ENCODE data around the gene TNNT2. TPM values are rescaled to one million over a fixed set of nuclear protein-coding genes. Genes with fewer than 3 reads are reported as not detected.

Gene TNNT2
- total RNA-seq, 1 experiment from 2014 or later: 6.4 TPM

- no peak overlapping the region for H3K27ac ChIP-seq
- H3K4me1 ChIP-seq (replicated peaks; ENCODE audit: insufficient read depth): peaks cover 18% of the 10 kb centered on the region; the same call in 1 of the 2 replicates
- H3K4me2 ChIP-seq: no peak overlapping the region
- POLR2A ChIA-PET (ENCODE audit: unreplicated experiment): interaction anchor here (0.6 kb wide), 1 partner anchor 34 kb away, joined by 3 read pairs; no protein-coding TSS in a partner anchor
- CTCF ChIA-PET: interaction anchor here (0.7 kb wide), 1 partner anchor 466 kb away, joined by 3 read pairs; no protein-coding TSS in a partner anchor
- H3K27me3 ChIP-seq (ENCODE audit: insufficient read depth, low read depth): peaks cover 13% of the 10 kb centered on the region
- no peaks in the 10 kb centered on the region for H3K9me2 ChIP-seq (ENCODE audit: insufficient read depth)
- 0 out of 2 replicates have a peak, but pooled peaks cover under 1% of the 10 kb centered on the region for H3K36me3 ChIP-seq (ENCODE audit: low read depth)
- peaks cover 8% of the 10 kb centered on the region; the same call in 1 of the 2 replicates for H3F3A ChIP-seq (ENCODE audit: insufficient read depth, low read depth)
- peaks cover under 1% of the 10 kb centered on the region; the same call in 1 of the 2 replicates for H4K20me1 ChIP-seq (ENCODE audit: insufficient read depth)
- no peaks in the 10 kb centered on the region for H3K9me3 ChIP-seq (ENCODE audit: insufficient read depth, low read depth)
- no peak overlapping the region for H2AFZ ChIP-seq
- DNase-seq: no peak
- H3K79me2 ChIP-seq (ENCODE audit: low read depth): no peaks in the 10 kb centered on the region
- no TSS peak for BruUV-seq (replicated peaks)
- no peak for TF ChIP-seq EZH2 (IDR thresholded peaks at IDR 0.05; ENCODE audit: low read depth)
- intact Hi-C loops (cut with micrococcal nuclease; ENCODE audit: unreplicated experiment): loop anchor here (5.0 kb wide), 1 partner anchor 58 kb away; no protein-coding TSS in a partner anchor
- no peak overlapping the region for H3K4me3 ChIP-seq
Observed at GRCh38 chr1:201379733-201380242, 2.3 kb upstream of the TNNT2 start.

- no TSS peak for BruUV-seq (replicated peaks)
- Histone ChIP-seq H3K79me2 (ENCODE audit: low read depth) (no peaks in the 10 kb centered on the region), H3K36me3 (ENCODE audit: low read depth) (no peaks in the 10 kb centered on the region), H3K4me2 (no peak overlapping the region), H4K20me1 (ENCODE audit: insufficient read depth) (no peaks in the 10 kb centered on the region), H3F3A (ENCODE audit: insufficient read depth, low read depth) (peaks cover 4% of the 10 kb centered on the region; the same call in 1 of the 2 replicates), H3K27ac (no peak overlapping the region), H3K9me3 (ENCODE audit: insufficient read depth, low read depth) (no peaks in the 10 kb centered on the region), H3K4me1 (replicated peaks; ENCODE audit: insufficient read depth) (peaks cover 10% of the 10 kb centered on the region; the same call in 1 of the 2 replicates), H2AFZ (no peak overlapping the region), H3K4me3 (no peak overlapping the region), H3K27me3 (ENCODE audit: insufficient read depth, low read depth) (peaks cover 21% of the 10 kb centered on the region), H3K9me2 (ENCODE audit: insufficient read depth) (no peaks in the 10 kb centered on the region)
- intact Hi-C loops (cut with micrococcal nuclease; ENCODE audit: unreplicated experiment): no loop called here
- TF ChIP-seq CTCF (conservative IDR thresholded peaks at IDR 0.05) (no peak), EZH2 (IDR thresholded peaks at IDR 0.05; ENCODE audit: low read depth) (no peak)
- POLR2A ChIA-PET (ENCODE audit: unreplicated experiment): no interaction called here
- no peak for DNase-seq
- CTCF ChIA-PET: interaction anchor here (0.7 kb wide), 2 partner anchors 467 to 826 kb away, joined by 3 read pairs; no protein-coding TSS in a partner anchor
Observed at GRCh38 chr1:201378804-201379203, 1.3 kb upstream of the TNNT2 start.

GRCh38 chr1:201376464-201377374 is 761 bp downstream of the TNNT2 start:
- H3K79me2 ChIP-seq (ENCODE audit: low read depth): no peaks in the 10 kb centered on the region
- no peaks in the 10 kb centered on the region; the same call in 1 of the 2 replicates for H3F3A ChIP-seq (ENCODE audit: insufficient read depth, low read depth)
- no peak overlapping the region for H3K27ac ChIP-seq
- H3K9me2 ChIP-seq (ENCODE audit: insufficient read depth): no peaks in the 10 kb centered on the region
- intact Hi-C loops (cut with micrococcal nuclease; ENCODE audit: unreplicated experiment): loop anchor here (2.0 kb wide), 1 partner anchor 20 kb away; no protein-coding TSS in a partner anchor
- no peaks in the 10 kb centered on the region for H4K20me1 ChIP-seq (ENCODE audit: insufficient read depth)
- H2AFZ ChIP-seq: no peak overlapping the region
- peak in 1 of 2 experiments; percentile 63 for DNase-seq
- CTCF ChIA-PET: interaction anchor here (0.5 to 1.1 kb wide), 3 partner anchors 21 to 90 kb away, joined by 3 read pairs; no protein-coding TSS in a partner anchor
- H3K4me1 ChIP-seq (replicated peaks; ENCODE audit: insufficient read depth): peaks cover 7% of the 10 kb centered on the region; the same call in 1 of the 2 replicates
- no peaks in the 10 kb centered on the region for H3K9me3 ChIP-seq (ENCODE audit: insufficient read depth, low read depth)
- no TSS peak for BruUV-seq (replicated peaks)
- H3K27me3 ChIP-seq (ENCODE audit: insufficient read depth, low read depth): peaks cover 42% of the 10 kb centered on the region
- peak; percentile 83 for TF ChIP-seq CTCF (conservative IDR thresholded peaks at IDR 0.05)
- no peak for TF ChIP-seq EZH2 (IDR thresholded peaks at IDR 0.05; ENCODE audit: low read depth)
- peak overlapping the region; percentile 3; the same call in 1 of the 2 replicates for H3K4me2 ChIP-seq
- no peaks in the 10 kb centered on the region for H3K36me3 ChIP-seq (ENCODE audit: low read depth)
- no peak overlapping the region for H3K4me3 ChIP-seq
- POLR2A ChIA-PET (ENCODE audit: unreplicated experiment): interaction anchor here (0.5 to 0.6 kb wide), 3 partner anchors 695 to 1842 kb away, joined by 3 to 5 read pairs (median 4); no protein-coding TSS in a partner anchor

Measured in PC-9 (cell line).